Nucleus accumbens (tissue), 56 donors: Measurements from ENCODE around the gene IKZF3.
"Not testable (repeated sequence)": the region's sequence is repeated elsewhere in the genome, so short reads cannot be mapped to it uniquely, and the experiment has no call there.

Experiments used
- DNase-seq, 56 donors: peaks; one replicate each; lab custom pipeline; 2025; lab: John Stamatoyannopoulos, UW

IKZF3 gene

DNA sequence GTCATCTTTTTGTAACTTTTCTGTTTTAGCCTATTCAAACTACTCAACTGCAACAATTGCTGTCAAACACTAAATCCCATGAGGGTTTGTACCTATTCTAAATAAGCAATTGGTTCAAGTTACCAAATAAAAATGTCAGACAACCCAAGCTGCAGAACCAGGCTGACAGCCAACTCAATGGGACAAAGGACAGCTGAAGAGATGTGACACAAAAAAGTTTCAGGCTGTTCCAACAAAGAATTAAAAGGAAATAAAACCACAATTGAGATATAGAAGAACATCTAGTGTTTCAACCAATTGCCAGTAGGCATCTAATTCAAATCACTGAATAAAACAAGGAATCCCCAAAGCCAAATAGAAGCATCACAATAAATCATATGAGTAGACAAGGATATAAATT lies 77.1 kb downstream of the IKZF3 start:
- no peak for DNase-seq

DNA sequence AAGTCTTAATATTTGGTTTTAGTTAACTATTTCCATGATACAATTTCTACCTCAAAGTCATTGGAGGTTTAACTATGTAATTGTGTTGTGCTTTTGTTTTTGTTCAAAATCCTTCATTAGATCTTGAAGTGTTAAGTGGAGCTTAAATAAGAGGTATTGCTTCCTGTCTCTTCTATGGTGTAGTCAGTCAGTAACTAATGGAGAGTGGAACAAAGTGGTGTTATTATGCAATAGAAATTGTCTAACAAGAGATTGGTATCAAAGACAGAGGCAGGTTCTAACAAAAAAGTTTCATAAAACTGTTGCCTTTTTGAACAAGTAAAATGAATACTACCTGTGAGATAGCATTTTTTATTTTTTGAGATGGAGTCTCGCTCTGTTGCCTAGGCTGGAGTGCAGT lies 81.1 kb downstream of the IKZF3 start:
- DNase-seq, result no peak

DNA sequence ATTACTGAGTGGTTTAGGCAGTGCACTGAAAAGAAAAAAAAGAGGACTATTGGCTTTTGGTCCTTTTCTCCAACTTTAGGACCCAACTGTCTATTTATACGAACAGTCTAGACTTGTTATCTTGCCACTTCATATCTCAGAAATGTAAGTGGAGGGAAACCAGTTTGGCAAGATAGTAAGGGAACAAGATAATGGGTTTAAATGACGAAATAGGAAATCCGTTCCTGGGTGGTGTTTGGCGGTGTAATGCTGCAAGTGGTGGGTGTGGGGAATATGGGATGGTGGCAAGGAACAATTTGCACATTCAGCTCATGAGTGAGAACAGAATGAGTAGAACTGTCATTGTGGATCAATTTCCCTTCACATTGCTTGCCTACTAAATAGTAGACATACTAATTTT lies 81.6 kb downstream of the IKZF3 start:
- no peak for DNase-seq

DNA sequence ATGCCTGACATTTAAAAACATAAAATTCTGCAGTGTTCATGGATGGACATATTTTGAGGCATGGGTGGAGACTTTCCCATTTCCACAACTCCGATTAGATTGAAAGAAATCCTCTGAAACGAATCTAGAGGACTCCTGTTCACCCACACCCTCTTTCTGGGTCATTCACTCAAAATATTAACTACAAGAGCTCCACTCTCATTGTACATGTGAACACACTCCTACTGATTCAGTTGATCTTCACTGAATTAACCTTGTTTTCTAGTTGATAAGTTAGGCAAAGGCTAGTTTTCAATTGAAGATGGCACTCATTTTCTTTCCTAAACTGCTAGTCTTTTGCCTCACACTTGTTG lies 82.3 kb downstream of the IKZF3 start:
- no peak for DNase-seq

DNA sequence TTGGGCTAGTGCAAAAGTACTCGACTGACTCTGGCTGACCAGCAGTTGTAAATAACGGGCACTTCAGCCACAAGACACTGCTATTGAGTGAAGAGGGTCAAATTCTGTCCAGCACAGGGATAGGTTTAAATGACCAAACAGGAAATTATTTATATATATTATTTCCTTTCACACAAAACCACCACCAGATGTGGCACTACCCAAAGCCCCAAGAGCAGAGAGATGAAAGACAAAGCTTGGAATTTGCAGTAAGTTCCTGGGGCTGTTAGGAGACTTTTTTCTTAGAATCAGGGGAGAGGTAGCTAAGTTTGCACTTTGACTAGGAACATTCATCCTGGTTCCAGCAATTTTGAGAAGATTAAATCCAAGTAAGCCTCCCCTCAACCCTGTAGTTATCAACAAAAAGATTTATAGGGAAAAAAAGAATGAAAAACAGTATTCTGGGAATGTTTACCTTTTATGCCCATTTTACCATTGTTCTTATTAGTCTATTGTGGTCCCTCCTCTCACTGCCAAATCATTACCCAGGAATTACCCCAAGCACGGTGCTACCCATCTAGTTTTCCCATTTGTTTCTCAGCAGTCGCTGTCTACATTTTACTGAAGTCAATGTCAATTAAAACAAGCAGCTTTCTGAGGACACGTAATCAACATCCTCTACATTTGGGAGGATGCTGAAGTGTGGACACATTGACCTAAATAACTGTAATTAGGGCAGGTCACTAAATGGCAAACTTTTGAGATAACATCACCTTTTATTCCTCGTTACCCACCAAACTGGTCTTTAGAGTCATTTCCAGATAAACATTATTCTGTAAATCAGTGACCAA lies 82.9 kb downstream of the IKZF3 start:
- DNase-seq, result no peak

DNA sequence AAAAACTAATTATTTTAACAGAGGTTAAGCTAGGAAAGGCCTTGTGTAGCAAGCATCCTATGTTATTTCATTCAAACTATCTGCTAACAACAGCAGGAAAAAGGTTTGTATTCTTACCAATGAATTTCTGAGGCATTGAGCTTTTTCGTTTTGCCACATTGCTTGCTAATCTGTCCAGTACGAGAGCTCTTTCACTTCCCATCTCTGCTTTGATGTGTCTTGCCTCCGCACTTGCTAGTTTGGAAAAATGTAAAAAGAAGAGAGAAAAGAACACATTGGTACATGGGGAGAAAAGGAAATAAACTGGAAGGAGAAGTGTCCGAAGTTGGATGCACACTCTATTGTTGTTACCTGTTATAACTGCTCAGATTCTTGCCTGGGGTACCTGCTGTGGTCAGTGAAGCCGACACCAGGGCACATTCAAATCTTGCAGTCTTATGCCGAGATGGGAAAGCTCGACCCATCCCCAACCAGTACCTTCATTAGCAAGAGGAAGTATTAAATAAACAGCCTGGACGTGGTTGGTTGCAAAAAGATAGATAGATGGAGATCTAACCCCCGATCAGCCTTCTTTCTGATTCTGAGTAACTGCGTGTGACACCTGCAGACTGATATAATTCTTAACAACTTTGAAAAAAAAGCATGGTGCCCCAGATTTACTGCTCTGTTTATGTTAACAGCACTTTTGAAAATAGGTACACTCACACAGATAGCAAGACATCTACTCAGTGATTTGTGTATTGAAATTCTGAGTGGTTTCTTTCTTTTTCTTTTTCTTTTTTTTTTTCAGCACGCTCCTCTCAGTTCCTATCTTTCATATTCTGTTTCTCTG lies 86.4 kb downstream of the IKZF3 start:
- DNase-seq, result no peak

DNA sequence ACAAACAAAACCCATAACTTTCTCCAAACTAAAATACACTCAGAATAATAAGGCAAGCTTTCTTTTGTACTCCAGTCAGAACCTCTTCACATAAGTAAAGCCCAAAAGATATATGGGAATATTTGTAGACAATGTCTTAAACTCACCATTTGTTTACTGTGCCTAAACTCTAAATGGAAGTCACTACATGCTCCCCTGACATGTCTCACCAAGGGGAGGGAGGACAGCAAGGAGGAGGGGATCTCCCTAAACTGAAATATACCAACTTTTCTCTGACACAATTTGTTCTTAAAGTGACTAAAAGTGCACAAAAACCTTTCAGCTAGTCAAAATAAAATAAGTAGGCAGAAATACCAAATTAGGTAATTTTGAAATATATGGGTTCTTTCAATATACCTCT lies 87.9 kb downstream of the IKZF3 start:
- no peak for DNase-seq

DNA sequence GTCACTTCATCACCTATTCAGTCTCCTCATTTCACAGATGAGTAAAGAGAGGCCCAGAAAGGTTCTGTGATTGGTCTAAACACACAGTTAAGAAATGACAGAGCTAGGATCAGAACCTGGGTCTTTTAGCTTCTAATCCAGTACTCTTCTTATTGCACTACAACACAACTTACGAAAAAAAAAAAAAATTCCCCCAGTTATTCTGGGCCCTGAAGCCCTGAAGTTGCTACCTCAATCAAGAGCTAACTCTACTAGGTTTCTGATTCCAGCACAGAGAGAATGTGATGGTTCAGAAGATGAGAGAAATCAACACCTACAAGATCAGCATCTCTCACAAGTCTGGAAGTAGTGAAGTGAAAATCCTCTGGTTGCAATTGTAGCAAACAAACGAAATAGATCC lies 89.1 kb downstream of the IKZF3 start:
- DNase-seq, result no peak

DNA sequence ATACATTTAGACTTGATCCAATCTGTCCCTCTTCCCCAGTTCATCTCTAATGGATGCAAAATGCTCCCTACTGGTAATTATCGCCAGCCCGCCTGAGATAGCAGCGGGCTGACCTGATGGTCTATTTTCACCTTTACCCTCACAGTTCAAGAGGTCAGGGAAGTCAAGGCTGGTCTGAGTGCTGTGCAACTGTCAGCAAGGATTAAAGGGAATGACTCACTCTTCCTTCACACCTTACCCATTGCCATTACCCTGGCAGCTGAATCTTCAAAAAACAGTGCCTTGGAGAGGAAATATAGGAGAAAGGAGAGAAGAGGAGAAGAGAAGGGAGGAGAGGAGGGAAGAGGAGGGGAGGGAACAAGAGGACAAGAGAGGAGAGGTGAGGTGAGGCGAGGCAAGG lies 90.1 kb downstream of the IKZF3 start:
- DNase-seq, result no peak

DNA sequence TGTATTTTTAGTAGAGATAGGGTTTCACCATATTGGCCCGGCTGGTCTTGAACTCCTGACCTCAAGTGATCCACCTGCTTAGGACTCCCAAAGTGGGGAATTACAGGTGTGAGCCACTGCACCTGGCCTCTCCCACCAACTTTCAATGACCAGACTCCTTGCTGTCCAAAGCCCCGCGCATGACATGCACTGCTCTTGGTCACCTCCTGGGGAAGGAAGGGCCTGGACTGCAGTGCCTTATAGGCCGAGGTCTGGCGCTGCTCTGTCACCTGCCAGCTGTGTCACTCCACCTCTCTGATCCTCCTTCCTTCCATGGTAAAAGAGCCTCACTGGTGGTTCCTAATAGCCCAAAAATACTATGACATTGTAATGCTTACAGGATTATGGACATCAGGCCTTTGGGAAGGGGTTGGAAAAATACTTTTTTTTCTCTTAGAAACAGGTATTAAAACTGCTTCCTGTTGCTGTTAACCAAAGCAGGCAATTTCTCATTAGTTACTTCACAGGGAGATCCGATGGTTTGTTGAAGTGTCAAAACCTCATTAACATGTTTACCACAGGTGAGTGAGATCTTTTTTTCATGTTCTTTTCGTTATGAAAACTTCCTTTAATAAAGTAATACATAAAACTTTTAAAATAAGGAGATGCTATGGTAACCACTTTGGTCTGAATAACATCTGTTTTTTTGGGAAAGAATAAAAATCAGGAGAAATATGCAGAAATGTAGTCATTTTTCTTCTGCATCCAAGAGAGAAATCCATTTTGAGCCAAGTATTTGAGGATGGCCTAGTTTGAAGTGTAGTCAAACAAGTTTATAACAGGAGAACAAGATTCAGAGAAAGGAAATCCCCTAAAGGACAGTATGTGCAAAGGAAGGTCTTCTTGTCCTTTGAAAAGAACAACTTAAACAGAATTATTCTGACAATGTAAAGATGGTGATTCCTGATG lies 90.9 kb downstream of the IKZF3 start:
- DNase-seq, result no peak

DNA sequence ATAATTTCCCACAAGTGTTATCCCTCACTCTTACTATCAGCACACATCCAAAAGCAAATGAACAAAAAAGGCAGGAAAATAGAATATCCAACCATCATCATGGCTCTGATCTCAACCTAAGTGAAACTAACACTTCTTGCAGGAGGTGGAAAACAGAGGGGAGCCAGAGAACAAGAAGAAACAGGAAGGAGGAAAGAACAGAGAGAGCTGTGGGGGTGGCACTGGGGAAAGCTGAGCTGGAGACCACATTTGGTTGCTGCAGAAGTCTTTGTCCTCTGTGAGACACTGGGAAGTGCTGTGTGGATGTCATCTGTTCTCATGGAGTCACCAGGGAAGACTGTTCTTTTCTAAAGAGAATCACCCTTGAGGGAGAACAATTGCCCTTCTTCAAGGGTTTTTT lies 91.7 kb downstream of the IKZF3 start:
- no peak for DNase-seq

DNA sequence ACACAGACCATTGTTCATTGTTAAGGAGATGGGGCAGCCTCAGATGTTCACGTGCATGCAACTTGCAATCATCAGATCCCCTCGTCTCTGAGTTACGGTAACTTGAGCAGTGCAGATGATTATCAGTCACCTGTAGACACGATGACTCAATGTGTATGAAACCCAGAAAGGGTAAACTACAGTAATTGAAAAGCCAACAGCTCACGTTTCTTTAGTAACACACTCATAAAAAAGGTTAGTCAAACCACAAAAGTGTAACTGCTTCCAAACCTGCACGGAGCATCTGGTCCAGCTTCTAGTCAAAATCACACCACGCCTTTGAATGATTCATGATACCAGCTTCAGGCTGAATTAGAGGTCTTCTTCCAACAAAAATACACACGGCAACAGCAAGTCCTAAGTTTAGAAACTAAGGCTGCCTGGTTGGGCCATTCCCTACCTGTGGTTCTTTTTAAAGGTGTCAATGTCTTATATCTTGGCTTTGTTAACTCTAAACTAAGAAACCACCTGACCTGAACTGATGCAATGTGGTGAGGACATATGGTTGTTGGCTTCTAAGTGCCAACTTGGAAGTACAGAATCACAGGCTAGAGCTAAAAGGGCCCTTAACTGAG lies 94.0 kb downstream of the IKZF3 start:
- no peak for DNase-seq

DNA sequence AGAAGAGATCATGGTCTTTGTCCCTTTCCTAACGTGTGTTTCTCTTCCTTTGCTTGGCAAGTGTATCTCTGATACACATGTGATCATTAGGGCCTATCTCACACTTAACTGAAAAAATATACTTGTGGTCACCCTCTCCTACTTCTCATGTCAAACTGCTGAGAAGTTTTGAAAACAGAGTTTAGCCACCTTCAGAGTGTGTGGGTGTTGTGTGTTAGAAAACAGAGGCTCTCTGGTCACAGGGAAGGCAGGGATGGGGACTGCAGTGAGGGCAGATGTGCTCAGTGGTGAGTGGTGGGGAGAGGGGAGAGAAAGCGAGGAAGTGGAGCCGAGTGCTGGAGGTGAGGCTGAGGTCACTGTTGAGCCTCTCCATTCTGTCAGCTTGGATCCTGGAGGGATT lies 97.0 kb downstream of the IKZF3 start:
- no peak for DNase-seq

DNA sequence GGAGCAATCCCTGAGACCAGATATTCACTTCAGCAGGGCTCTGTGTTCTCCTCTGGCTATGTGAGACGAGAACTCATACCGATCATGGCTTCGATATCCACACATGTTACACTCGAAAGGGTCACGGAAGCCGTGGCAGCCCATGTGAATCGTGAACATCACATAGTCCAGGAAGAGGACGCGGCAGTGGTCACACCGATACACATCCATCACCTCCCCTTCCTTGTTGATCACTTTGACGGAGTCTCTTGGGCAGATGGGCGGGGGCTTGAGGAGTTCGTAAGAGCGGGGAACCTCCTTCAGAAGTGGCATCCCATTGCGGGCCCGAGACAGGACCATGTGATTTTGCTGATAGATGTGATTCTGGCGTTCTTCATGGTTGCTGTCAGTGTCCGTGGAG lies 98.3 kb downstream of the IKZF3 start:
- no peak for DNase-seq

DNA sequence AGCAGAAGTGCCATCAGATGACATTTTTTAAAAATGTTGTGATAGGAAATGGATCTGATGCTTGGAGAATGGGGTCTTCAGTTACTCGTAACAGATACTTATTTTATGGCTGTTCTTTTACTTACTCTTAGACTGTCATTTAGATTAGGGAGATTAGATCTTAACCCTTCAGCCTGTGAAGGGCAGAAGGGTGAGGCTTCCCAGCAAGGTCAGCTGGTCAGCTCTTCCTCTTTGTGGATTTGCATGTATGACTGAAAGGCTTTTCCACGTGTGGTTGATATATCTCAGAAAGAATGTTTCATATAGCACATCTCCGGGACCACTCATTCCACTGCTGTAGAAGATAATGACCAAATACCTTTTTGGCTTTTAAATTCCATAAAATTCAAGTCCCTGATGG lies 98.9 kb downstream of the IKZF3 start:
- DNase-seq, result no peak

DNA sequence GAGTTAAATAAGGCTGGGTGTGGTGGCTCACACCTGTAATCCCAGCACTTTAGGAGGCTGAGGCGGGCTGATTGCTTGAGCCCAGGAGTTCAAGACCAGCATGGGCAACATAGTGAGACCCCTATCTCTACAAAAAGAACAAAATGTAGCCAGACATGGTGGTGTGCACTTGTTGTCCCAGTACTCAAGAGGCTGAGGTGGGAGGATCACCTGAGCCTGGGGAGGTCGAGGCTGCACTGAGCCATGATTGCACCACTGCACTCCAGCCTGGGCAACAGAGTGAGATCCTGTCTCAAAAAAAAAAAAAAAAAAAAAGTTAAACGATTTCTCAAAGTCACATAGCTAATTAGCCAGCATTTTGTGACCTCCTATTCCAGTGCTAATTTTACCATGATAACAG lies 99.9 kb downstream of the IKZF3 start:
- DNase-seq, result not testable (repeated sequence)

DNA sequence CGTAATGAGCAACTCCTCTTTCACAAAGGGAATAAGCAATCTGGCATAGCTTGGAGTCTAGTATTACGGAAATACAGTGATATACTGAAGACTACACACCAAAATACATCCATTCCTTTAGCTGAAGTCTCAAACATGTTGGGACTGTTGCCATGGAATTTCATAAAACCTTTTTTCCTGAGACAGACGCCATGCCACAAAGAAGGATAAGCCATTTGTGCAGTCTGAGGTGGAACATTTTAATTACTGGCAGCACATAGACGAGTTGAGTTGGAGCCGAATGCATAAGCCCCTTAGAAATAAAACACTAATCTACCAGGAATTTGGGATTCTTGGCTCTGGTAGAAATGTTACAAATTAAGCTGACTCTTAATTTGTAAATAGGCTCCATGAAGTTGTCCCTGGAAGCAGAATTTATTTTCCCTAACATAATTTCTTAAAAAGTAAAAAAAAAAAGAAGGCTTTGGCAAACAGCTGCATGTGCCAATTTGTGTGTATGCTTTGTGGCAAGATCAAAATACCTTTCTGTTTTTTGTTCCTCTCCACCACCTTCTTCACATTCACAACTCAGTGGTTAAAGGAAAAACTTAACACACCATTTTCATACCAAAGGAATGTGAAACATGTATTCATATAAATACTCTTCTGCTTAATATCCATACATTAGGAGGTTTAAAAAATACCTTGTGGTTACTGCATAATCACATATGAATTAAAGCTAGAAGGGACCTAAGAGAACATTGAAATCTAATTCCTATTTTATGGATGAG lies 100.9 kb downstream of the IKZF3 start:
- DNase-seq, result no peak

DNA sequence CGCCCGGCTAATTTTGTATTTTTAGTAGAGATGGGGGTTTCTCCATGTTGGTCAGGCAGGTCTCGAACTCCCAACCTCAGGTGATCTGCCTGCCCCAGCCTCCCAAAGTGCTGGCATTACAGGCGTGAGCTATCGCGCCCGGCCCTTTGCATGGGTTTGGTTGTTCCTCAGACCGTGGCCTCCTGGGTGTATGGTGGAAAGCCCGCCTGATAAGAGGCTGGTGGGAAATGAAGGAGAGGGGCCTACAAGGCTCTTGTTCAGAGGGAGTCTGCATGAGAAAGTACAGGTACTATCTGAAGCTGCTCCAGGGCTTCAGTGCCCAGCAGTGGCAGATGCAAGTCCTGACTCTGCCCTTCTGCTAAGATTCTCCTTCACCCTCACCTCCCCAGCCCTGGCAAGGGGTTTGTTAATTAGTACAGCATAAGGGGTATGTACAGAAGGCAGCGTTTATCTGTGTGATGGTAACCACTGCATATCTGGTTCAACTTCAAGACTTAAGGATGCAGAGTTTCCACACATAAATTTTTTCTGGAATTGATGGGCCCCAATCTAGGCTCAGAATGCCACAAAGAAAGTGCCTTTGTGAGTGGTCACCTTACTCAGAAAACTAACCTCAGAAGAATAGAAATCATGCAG lies 102.1 kb downstream of the IKZF3 start:
- no peak for DNase-seq

DNA sequence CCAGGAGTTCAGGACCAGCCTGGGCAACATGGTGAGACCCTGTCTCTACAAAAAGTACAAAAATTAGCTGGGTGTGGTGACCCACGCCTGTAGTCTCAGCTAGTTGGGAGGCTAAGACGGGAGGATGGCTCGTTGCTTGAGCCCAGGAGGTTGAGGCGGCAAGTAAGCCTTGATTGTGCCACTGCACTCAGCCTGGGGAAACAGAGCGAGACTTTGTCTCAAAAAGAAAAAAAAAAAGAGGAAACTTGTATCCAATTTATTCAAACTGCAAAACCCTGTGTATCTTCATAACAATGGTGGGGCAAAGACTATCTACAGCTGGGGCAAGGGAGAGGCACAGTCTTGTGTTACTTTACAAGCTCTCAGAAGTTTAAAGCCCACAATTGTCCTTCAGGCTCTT lies 104.9 kb downstream of the IKZF3 start:
- DNase-seq, result no peak
